ENCODE results near the gene GNL3L. TPM values are rescaled to one million over a fixed set of nuclear protein-coding genes. Genes with fewer than 3 reads are reported as not detected.
"Not testable (repeated sequence)": the region's sequence is repeated elsewhere in the genome, so short reads cannot be mapped to it uniquely, and the experiment has no call there.

GNL3L gene
- 10 to 100 TPM; 12.6 to 21.2 (median 16.8) TPM for polyA plus RNA-seq (ENCODE audit: insufficient read length in 4 of 4)

DNA sequence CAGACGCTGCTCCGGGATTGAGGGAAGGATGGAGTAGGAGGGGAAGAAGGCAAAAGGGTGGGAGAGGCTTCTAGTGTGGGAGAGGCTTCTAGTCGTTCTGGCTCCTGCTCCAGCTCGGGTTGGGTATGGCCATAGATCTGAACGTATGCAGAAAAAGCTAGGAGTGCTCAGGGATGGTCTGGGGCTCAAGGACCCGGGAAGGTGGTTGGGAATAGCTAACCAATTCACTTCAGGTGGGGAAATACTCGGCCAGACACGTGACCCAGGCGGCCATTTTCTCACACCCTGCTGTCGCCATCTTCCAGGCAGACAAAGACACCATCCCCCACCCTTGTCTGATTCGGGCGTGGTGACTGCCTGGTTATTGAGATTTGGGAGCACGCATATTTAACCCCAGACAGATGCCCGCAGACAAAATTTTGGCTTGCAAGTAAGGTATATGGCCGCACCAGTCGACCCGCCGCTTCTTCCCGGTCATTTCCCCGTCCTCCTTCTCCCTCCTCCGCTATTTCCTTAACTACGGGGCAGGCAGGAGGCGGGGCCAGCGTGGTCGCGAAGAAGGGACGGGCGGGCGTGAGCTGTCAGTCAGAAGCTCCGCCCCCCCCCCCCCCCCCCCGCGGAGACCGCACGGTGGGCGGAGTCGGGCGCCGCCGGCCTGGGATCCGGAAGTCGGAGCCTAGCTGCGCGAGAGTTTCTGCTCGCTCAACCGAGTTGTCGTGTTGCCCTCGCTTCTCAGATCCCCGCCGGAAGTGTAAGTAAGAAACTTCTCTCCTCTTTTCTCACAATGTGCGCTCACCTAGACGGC is at the start of gene GNL3L:
GNL3L (plus strand) TSS at position 668 of the 805 bp plus-strand sequence. CDS start 2,348 bp downstream, outside the sequence.
- DNase-seq (ENCODE audit: low read depth in 4 of 4, low spot score in 3 of 4) = peak; percentile 57 to 70 (median 66)

GRCh38 chrX:54482839-54483593 is 47.0 kb upstream of the GNL3L start:
- no peak for DNase-seq (ENCODE audit: low read depth in 4 of 4, low spot score in 3 of 4)

DNA sequence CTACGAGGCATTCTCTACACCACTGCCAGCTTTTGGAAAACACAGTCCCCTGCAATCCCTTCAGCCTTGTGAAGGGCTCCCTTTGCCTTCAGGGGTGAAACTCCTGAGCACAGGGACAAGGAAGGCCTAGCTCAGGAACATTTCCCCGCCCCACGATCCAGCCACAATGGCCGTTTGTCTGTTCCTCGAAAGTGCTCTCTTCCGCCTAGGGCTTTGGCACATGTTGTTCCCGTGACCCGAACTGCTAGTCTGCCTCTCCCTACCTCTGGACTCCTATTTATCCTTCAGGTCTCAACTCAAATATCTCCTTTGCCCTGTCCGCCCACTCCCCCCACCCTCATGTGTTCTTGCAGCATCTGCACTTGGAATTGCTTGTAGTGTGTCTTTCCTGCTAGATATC is 46.1 kb upstream of the GNL3L start:
- no peak for DNase-seq (ENCODE audit: low read depth in 4 of 4, low spot score in 3 of 4)

- DNase-seq (ENCODE audit: low read depth in 4 of 4, low spot score in 3 of 4) = no peak
These were observed 45.4 kb upstream of the GNL3L start for GRCh38 chrX:54484666-54485065.

GRCh38 chrX:54489819-54490218 is 40.2 kb upstream of the GNL3L start:
- DNase-seq (ENCODE audit: low read depth in 4 of 4, low spot score in 3 of 4) = not testable (repeated sequence)

GRCh38 chrX:54492340-54492739 is 37.7 kb upstream of the GNL3L start:
- DNase-seq (ENCODE audit: low read depth in 4 of 4, low spot score in 3 of 4) = no peak

DNA sequence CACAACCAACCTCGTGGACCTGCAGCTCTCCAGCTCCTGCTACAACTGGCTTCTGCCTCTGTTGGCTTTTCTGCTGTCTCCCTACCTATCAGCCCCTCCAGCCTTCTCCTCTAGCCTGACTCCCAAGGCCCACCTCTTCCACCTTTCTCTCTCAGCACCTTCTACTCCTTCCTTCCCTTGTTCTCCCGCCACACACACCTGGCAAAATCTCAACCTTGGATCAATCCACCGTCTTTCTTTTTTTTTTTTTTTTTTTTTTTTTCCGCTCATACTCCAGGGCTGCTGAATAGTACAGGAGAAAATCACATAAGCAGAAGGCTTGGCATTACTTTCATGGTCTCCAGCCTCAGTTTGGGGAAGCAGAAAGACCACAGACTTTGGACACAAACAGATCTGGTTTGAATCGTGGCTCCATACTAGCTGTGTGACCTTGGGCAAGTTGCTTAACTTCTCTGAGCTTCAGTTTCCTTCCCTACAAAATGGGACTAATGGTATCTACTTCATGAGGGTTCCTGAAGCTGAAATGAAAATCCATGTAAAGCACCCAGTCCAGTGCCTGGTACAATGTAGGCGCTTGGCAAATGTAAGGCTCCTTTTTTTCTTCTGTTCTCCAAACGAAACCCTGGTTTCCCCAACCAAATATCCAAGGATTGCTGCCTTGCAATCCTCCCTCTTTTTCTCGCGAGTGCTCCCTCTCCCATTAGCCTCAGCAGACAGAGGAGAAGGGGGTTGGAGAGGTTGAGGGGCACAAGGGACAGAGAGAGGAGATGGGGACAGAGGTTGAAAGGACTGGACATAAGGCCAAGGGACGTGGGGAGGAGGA is 35.6 kb upstream of the GNL3L start:
- no peak for DNase-seq (ENCODE audit: low read depth in 4 of 4, low spot score in 3 of 4)

- no peak for DNase-seq (ENCODE audit: low read depth in 4 of 4, low spot score in 3 of 4)
These were observed 34.8 kb upstream of the GNL3L start for GRCh38 chrX:54494989-54495813.

DNA sequence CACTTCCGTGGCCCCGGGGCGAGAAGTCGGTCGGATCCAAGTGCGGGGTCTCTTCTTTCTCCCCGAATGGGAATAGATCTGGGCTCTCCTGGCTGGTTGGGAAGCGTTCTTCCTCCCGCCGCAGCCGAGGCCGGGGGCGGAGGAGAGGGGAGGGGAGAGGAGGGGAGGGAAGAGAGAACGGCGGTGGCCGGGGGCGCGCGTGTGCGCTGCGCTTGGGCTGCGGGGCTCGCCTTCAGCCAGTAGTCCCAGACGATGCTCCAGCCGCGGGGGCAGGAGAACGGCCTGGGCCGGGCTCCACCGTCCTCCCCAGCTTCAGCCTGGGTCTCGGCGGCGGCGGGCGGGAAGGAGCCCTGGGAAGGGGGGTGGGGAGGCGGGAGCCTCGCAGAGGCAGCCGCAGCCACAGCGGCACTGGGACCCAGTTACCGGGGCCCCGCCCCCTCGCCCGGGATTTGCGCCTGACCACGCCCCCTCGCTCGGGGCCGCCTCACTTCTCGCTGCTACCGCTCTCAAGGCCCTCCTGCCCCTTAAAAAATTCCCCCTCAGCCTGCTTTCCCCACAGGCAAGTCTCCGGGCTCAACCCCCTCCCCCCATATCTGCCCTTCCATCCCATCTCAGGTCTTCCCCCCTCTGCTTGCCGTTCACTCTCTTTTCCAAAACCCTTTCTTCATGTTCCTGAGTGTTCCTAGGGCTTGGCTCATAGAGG is 34.1 kb upstream of the GNL3L start, which contains the start of gene FGD1:
FGD1 (minus strand) TSS at position 421 of the 703 bp plus-strand sequence. CDS start 802 bp downstream, outside the sequence.
- DNase-seq (ENCODE audit: low read depth in 4 of 4, low spot score in 3 of 4) = no peak

DNA sequence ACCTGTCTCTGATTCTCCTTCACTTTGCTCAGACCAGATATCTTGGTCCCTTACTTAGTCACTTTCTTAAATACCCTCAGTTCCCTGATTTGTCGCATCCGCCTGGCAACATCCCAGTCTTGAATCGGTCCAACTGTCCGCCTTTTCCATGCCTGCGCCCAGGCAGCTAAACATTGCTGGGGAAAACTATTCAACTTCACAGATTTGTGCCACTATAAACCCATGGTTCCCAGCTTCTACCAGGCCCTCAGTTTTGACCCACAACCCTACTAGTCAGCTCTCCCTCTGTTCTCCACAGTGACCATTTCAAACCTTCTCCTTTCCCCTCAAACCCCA is 33.5 kb upstream of the GNL3L start:
- no peak for DNase-seq (ENCODE audit: low read depth in 4 of 4, low spot score in 3 of 4)

DNA sequence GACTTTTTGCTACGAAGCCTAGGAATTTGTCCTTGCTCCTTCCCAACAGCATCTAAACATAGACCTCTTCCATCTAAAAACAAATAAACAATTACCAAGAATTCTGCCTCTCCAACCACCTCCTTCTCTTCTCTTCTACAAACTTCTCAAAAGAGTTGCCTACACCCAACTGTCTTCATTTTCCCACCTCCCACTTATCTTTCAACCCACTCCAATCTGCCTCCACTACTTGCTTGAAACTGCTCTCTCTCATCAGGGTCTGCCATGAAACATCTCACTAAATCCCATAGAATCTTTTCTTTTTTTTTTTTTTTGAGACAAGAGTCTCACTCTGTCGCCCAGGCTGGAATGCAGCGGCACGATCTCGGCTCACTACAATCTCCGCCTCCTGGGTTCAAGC is 33.1 kb upstream of the GNL3L start:
- DNase-seq (ENCODE audit: low read depth in 4 of 4, low spot score in 3 of 4) = no peak

GRCh38 chrX:54509400-54509799 is 20.6 kb upstream of the GNL3L start:
- DNase-seq (ENCODE audit: low read depth in 4 of 4, low spot score in 3 of 4) = no peak

DNA sequence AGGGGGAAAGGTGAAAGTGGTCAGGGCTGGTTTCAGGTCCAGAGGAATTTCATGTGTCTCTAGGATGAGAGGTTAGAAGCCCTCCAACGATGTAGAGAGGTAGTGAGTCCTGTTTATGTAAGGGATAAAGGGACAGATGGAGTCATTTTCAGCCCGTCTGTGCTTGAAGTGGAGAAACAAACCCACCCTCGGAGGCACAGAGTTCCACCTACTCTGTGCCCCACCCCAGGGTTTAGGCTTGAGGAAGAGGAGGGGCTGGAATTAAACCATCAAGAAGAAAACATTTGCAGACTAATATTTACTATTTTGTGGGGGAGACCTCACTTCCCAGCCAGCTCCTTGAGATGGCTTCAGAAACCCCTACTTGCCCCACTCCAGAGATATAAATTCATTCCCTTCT is 868 bp upstream of the GNL3L start:
- DNase-seq (ENCODE audit: low read depth in 4 of 4, low spot score in 3 of 4) = no peak

DNA sequence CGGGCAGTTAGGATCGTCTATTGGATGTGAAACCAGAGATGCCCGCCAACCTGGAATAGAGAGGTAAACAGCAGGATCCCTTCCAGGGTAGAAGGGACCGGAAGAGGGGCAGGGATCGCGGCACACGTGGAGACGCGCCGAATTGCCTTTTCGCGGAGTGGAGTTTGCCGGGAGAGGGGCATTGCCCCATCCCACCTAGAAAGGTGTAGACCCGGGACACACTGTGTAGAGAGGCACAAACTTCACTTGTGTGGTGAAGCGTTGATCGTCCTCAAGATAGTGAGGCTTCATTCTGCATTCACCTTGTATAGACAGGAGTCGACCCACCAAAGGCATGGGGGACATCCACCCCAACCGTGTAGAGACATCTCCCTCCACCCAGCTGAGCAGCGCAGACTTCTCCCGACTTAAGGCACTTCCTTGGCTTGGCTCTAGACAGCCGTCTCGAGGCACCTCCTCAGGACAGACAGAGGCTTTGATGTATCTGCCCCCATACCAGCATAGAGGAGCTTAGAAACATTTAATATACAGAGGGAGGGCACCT is 410 bp downstream of the GNL3L start:
- no peak for DNase-seq (ENCODE audit: low read depth in 4 of 4, low spot score in 3 of 4)

DNA sequence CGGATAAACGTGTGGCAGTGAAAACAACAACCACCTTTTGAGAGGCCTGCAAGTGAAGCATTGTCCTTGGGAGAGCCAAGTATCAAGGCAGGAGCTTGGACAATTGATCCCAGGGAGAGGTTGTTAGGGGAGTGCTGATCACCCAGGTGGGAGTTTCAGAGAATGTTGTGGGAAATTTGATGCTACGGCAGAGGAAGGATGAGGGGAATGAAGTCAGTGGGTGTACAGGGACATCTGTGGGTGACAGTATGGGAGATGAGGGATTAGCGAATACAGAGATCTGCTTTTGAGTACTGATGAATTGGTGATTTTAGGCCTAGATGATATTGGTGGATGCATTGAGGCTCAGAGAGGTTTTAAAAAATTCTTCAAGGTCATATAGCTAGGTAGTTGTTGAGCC is 4.3 kb downstream of the GNL3L start:
- DNase-seq (ENCODE audit: low read depth in 4 of 4, low spot score in 3 of 4) = no peak

- DNase-seq (ENCODE audit: low read depth in 4 of 4, low spot score in 3 of 4) = no peak
These were observed 10.3 kb downstream of the GNL3L start for GRCh38 chrX:54540289-54540688.

DNA sequence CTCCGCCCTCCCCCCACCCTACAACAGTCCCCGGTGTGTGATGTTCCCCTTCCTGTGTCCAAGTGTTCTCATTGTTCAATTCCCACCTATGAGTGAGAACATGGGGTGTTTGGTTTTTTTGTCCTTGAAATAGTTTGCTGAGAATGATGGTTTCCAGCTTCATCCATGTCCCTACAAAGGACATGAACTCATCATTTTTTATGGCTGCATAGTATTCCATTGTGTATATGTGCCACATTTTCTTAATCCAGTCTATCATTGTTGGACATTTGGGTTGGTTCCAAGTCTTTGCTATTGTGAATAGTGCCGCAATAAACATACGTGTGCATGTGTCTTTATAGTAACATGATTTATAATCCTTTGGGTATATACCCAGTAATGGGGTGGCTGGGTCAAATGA is 12.2 kb downstream of the GNL3L start:
- not testable (repeated sequence) for DNase-seq (ENCODE audit: low read depth in 4 of 4, low spot score in 3 of 4)

DNA sequence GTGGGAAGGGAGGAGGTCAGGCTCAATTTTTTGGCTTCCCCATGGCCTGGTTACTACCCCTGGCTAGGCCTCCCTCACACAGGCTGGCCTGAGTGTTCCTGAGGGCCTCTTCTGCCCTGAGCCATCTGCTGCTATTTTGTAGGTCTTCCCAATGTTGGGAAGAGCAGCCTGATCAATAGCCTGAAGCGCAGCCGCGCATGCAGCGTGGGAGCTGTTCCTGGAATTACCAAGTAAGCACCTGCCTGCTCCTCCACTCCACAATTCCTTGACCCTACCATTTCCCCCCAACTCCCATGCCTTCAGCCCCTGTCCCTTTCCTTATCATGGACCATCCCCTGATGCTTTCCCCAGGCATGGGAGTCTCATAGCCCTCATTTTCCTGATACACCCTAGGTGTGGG is 20.8 kb downstream of the GNL3L start:
- DNase-seq (ENCODE audit: low read depth in 4 of 4, low spot score in 3 of 4) = no peak

- no peak for DNase-seq (ENCODE audit: low read depth in 4 of 4, low spot score in 3 of 4)
These were observed 21.8 kb downstream of the GNL3L start for GRCh38 chrX:54551801-54552200.
